GM18519 (cell line): Measurements from ENCODE around the gene IFRD1.
"Not testable (repeated sequence)": the region's sequence is repeated elsewhere in the genome, so short reads cannot be mapped to it uniquely, and the experiment has no call there.

Experiments
- ATAC-seq: cut with Tn5 transposase; IDR thresholded peaks from one replicate; pipeline ENCODE4 v1.9.1; 2021; ENCODE audit warnings: mild to moderate bottlenecking, moderate library complexity; ENCODE audit not compliant: unreplicated experiment, low FRiP score

The IFRD1 gene

GRCh38 chr7:112511451-112512202, 61.4 kb downstream of the IFRD1 start:
- no peak for ATAC-seq

- no peak for ATAC-seq
Observed at GRCh38 chr7:112512451-112513210, 62.4 kb downstream of the IFRD1 start.

- no peak for ATAC-seq
Observed at GRCh38 chr7:112515989-112516388, 65.7 kb downstream of the IFRD1 start.

GRCh38 chr7:112516418-112516817, 66.2 kb downstream of the IFRD1 start:
- ATAC-seq: not testable (repeated sequence)

- no peak for ATAC-seq
Observed at GRCh38 chr7:112517487-112517886, 67.2 kb downstream of the IFRD1 start.

GRCh38 chr7:112520787-112521186, 70.5 kb downstream of the IFRD1 start:
- ATAC-seq: no peak

GRCh38 chr7:112521942-112522341, 71.7 kb downstream of the IFRD1 start:
- ATAC-seq: no peak

- ATAC-seq: no peak
Observed at GRCh38 chr7:112523871-112524270, 73.6 kb downstream of the IFRD1 start.
